HepG2 (cell line): ENCODE measurements around the gene RPS2. TPM values are rescaled to one million over a fixed set of nuclear protein-coding genes. Genes with fewer than 3 reads are reported as not detected.
A peak's percentile ranks its signal among the peaks of the same experiment; 100 is the strongest.

Experiments used
- ATF6 ChIP-seq: sonication (generic); formaldehyde crosslinking; conservative IDR thresholded peaks from 2 replicates; pipeline ENCODE4 v1.4.0; 2020; ENCODE audit warnings: missing genetic modification reagents
- ELF1 ChIP-seq: sonication (generic); formaldehyde crosslinking; IDR thresholded peaks from 2 replicates; pipeline ENCODE4 v1.4.0; 2020; ENCODE audit warnings: missing genetic modification reagents
- FOXA3 ChIP-seq: IDR thresholded peaks from 2 replicates; pipeline ENCODE4 v1.6.1; 2016; ENCODE audit warnings: missing genetic modification reagents, missing compliant biosample characterization
- HNF4A ChIP-seq: sonication (generic); formaldehyde crosslinking; IDR thresholded peaks from 2 replicates; pipeline ENCODE4 v1.4.0; 2020; ENCODE audit warnings: missing genetic modification reagents
- NBN ChIP-seq: fragments of 450-650 bp; conservative IDR thresholded peaks from 2 replicates; pipeline ENCODE4 v1.6.1; 2017
- TAF1 ChIP-seq: sonication (generic); formaldehyde crosslinking; IDR thresholded peaks from 2 replicates; pipeline ENCODE4 v1.4.0; 2020; ENCODE audit warnings: missing genetic modification reagents
- TEAD2 ChIP-seq: sonication (generic); formaldehyde crosslinking; IDR thresholded peaks from 2 replicates; pipeline ENCODE4 v1.9.0; 2021; ENCODE audit warnings: missing genetic modification reagents
- TEAD3 ChIP-seq: optimal IDR thresholded peaks from 2 replicates; pipeline ENCODE3; 2016; ENCODE audit warnings: borderline replicate concordance
- THYN1 ChIP-seq: sonication (generic); formaldehyde crosslinking; IDR thresholded peaks from 2 replicates; pipeline ENCODE4 v1.8.1; 2023; ENCODE audit warnings: low read depth, mild to moderate bottlenecking, moderate library complexity, missing genetic modification reagents, borderline replicate concordance
- TOPORS ChIP-seq: sonication (generic); formaldehyde crosslinking; IDR thresholded peaks from 2 replicates; pipeline ENCODE4 v1.8.0; 2023; ENCODE audit warnings: mild to moderate bottlenecking, missing genetic modification reagents
- YEATS4 ChIP-seq: sonication (generic); formaldehyde crosslinking; IDR thresholded peaks from 2 replicates; pipeline ENCODE4 v1.4.0; 2020; ENCODE audit warnings: missing genetic modification reagents, borderline replicate concordance
- ZMAT5 ChIP-seq: sonication (generic); formaldehyde crosslinking; IDR thresholded peaks from 2 replicates; pipeline ENCODE4 v1.5.0; 2020; ENCODE audit warnings: mild to moderate bottlenecking, low read depth, missing genetic modification reagents, borderline replicate concordance
- ZNF235 ChIP-seq: sonication (generic); formaldehyde crosslinking; IDR thresholded peaks from 2 replicates; pipeline ENCODE4 v1.8.1; 2023; ENCODE audit warnings: mild to moderate bottlenecking, missing genetic modification reagents, borderline replicate concordance
- ZNF337 ChIP-seq: sonication (generic); formaldehyde crosslinking; IDR thresholded peaks from 2 replicates; pipeline ENCODE4 v1.5.1; 2020; ENCODE audit warnings: missing genetic modification reagents, low read depth, mild to moderate bottlenecking, borderline replicate concordance
- ZNF678 ChIP-seq: sonication (generic); formaldehyde crosslinking; IDR thresholded peaks from 2 replicates; pipeline ENCODE4 v1.4.0; 2020; ENCODE audit warnings: mild to moderate bottlenecking, missing genetic modification reagents
- ZNF839 ChIP-seq: sonication (generic); formaldehyde crosslinking; IDR thresholded peaks from 2 replicates; pipeline ENCODE4 v1.4.0; 2020; ENCODE audit warnings: missing genetic modification reagents, mild to moderate bottlenecking, borderline replicate concordance
- polyA plus RNA-seq, 8 experiments: library from polyadenylated mRNA; depleted of rRNA in 3 of 8; stranded (reverse) in 7 of 8; unstranded in 1 of 8; fragments of >200 nt; fragmentation: Illumina TruSeq in 4 of 8; extraction: Trizol in 4 of 8; gene quantifications; 2 replicates each; pipeline versions ENCODE4 v1.2.1 to v1.2.3, GENCODE V29; 2011 to 2016; ENCODE audit warnings: low read depth in 4 of 8, missing spikeins in 1 of 8, mixed read lengths in 1 of 8; ENCODE audit not compliant: insufficient read depth in 1 of 8
- total RNA-seq, 5 experiments: library from RNA; depleted of rRNA; stranded (reverse); fragments of >200 nt; fragmentation: Illumina TruSeq; extraction: Trizol; gene quantifications; 2 replicates each; pipeline ENCODE4 v1.2.3, GENCODE V29; 2016; ENCODE audit warnings: low read depth in 1 of 5
- TF ChIP-seq, protein P1 (sequence below): sonication (generic); formaldehyde crosslinking; IDR thresholded peaks from 2 replicates; pipeline ENCODE4 v1.8.1; 2023; ENCODE audit warnings: mild to moderate bottlenecking, inconsistent platforms, moderate library complexity, missing genetic modification reagents, borderline replicate concordance
- TF ChIP-seq, protein P2 (sequence below): sonication (generic); formaldehyde crosslinking; IDR thresholded peaks from 2 replicates; pipeline ENCODE4 v1.4.0; 2020; ENCODE audit warnings: missing genetic modification reagents
- TF ChIP-seq, protein P3 (sequence below): sonication (generic); formaldehyde crosslinking; IDR thresholded peaks from 2 replicates; pipeline ENCODE4 v1.9.0; 2022; ENCODE audit warnings: missing genetic modification reagents, mild to moderate bottlenecking, borderline replicate concordance

RPS2 gene
- total and polyA plus RNA-seq, 2 of the 13 experiments (the other 11 are each of a cell fraction or from before 2014, with no cell fraction given), result 1,908 to 4,514 TPM

GRCh38 chr16:1990351-1991134, 25.9 kb upstream of the RPS2 start (continued):
- TF ChIP-seq, protein P1, sequence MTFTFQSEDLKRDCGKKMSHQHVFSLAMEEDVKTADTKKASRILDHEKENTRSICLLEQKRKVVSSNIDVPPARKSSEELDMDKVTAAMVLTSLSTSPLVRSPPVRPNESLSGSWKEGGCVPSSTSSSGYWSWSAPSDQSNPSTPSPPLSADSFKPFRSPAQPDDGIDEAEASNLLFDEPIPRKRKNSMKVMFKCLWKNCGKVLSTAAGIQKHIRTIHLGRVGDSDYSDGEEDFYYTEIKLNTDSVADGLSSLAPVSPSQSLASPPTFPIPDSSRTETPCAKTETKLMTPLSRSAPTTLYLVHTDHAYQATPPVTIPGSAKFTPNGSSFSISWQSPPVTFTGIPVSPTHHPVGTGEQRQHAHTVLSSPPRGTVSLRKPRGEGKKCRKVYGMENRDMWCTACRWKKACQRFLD (CRISPR knock-in tag), result no peak
- TF ChIP-seq, protein P2, sequence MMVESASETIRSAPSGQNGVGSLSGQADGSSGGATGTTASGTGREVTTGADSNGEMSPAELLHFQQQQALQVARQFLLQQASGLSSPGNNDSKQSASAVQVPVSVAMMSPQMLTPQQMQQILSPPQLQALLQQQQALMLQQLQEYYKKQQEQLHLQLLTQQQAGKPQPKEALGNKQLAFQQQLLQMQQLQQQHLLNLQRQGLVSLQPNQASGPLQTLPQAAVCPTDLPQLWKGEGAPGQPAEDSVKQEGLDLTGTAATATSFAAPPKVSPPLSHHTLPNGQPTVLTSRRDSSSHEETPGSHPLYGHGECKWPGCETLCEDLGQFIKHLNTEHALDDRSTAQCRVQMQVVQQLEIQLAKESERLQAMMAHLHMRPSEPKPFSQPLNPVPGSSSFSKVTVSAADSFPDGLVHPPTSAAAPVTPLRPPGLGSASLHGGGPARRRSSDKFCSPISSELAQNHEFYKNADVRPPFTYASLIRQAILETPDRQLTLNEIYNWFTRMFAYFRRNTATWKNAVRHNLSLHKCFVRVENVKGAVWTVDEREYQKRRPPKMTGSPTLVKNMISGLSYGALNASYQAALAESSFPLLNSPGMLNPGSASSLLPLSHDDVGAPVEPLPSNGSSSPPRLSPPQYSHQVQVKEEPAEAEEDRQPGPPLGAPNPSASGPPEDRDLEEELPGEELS (CRISPR knock-in tag), result no peak
- TF ChIP-seq ZNF678 (CRISPR knock-in tag) (no peak), THYN1 (CRISPR knock-in tag) (no peak), ZNF337 (CRISPR knock-in tag) (no peak), ATF6 (CRISPR knock-in tag) (no peak), NBN (no peak), ZNF839 (CRISPR knock-in tag) (no peak), TOPORS (CRISPR knock-in tag) (no peak), HNF4A (no peak), ZNF235 (no peak), ZMAT5 (CRISPR knock-in tag) (no peak), ELF1 (CRISPR knock-in tag) (no peak), TEAD3 (CRISPR knock-in tag) (peak; percentile 16), TEAD2 (CRISPR knock-in tag) (no peak), FOXA3 (CRISPR knock-in tag) (0 out of 2 replicates have a peak, but pooled peaks have one; percentile 13), TAF1 (0 out of 2 replicates have a peak, but pooled peaks have one; percentile 23), YEATS4 (CRISPR knock-in tag) (0 out of 2 replicates have a peak, but pooled peaks have one; percentile 2)
- TF ChIP-seq, protein P3, sequence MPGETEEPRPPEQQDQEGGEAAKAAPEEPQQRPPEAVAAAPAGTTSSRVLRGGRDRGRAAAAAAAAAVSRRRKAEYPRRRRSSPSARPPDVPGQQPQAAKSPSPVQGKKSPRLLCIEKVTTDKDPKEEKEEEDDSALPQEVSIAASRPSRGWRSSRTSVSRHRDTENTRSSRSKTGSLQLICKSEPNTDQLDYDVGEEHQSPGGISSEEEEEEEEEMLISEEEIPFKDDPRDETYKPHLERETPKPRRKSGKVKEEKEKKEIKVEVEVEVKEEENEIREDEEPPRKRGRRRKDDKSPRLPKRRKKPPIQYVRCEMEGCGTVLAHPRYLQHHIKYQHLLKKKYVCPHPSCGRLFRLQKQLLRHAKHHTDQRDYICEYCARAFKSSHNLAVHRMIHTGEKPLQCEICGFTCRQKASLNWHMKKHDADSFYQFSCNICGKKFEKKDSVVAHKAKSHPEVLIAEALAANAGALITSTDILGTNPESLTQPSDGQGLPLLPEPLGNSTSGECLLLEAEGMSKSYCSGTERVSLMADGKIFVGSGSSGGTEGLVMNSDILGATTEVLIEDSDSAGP (CRISPR knock-in tag), result peak; percentile 42; the same call in 1 of the 2 replicates
